ENCODE results near the gene MAP2K7. TPM values are rescaled to one million over a fixed set of nuclear protein-coding genes. Genes with fewer than 3 reads are reported as not detected.

MAP2K7 gene
- total and polyA plus RNA-seq, 11 donors = 11.6 to 35.5 (median 23.5) TPM

GRCh38 chr19:7899751-7900378, 3.8 kb upstream of the MAP2K7 start:
- Histone ChIP-seq H3K36me3 (no peaks in the 10 kb centered on the region), H3K4me3 (no peak overlapping the region), H3K27ac (no peak overlapping the region), H3K9me3 (no peaks in the 10 kb centered on the region), H3K27me3 (peaks cover 0 to 8% (median 0%) of the 10 kb centered on the region in 9 donors), H3K4me1 (peaks cover 0 to 17% (median 14%) of the 10 kb centered on the region in 12 donors)
- 84 to 90% (median 87%) methylated on average over 16 to 34 of the region's 34 CpGs for WGBS, 4 donors
- intact Hi-C loops (cut with DNase I) = loop anchor here in 5 of 10 donors (5.0 to 10.0 kb wide), 6 partner anchors 33 to 245 kb away; partner anchors contain the start of gene TRAPPC5 (in 1 of the 5)
- TF ChIP-seq CTCF (IDR thresholded peaks at IDR 0.05) (no peak), POLR2A (IDR thresholded peaks at IDR 0.05) (no peak)
- DNase-seq = peak in 1 of 5 donors; percentile 60
- ATAC-seq = no peak

GRCh38 chr19:7900401-7900870, 3.2 kb upstream of the MAP2K7 start:
- H3K36me3 ChIP-seq = no peaks in the 10 kb centered on the region
- TF ChIP-seq POLR2A (IDR thresholded peaks at IDR 0.05) (no peak), CTCF (IDR thresholded peaks at IDR 0.05) (no peak)
- H3K27ac ChIP-seq = no peak overlapping the region
- ATAC-seq (no peak), DNase-seq (no peak)
- peaks cover 0 to 2% (median 0%) of the 10 kb centered on the region in 9 donors for H3K27me3 ChIP-seq
- no peak overlapping the region for H3K4me3 ChIP-seq
- intact Hi-C loops (cut with DNase I) = loop anchor here in 5 of 10 donors (5.0 to 10.0 kb wide), 6 partner anchors 33 to 246 kb away; partner anchors contain the start of gene TRAPPC5 (in 1 of the 5)
- H3K4me1 ChIP-seq = peaks cover 0 to 22% (median 19%) of the 10 kb centered on the region in 12 donors
- WGBS, 4 donors = 80 to 87% (median 84%) methylated on average over 8 to 21 of the region's 21 CpGs
- H3K9me3 ChIP-seq = no peaks in the 10 kb centered on the region

- peaks cover 0 to 4% (median 0%) of the 10 kb centered on the region in 9 donors for H3K36me3 ChIP-seq
- no peak overlapping the region for H3K4me3 ChIP-seq
- ATAC-seq = no peak
- H3K27ac ChIP-seq = no peak overlapping the region
- 59 to 85% (median 75%) methylated on average over 3 of the region's 3 CpGs for WGBS, 4 donors
- no peaks in the 10 kb centered on the region for H3K9me3 ChIP-seq
- intact Hi-C loops (cut with DNase I) = loop anchor here in 5 of 10 donors (5.0 to 10.0 kb wide), 6 partner anchors 34 to 246 kb away; partner anchors contain the start of gene TRAPPC5 (in 1 of the 5)
- TF ChIP-seq CTCF (IDR thresholded peaks at IDR 0.05) (no peak), POLR2A (IDR thresholded peaks at IDR 0.05) (no peak)
- peaks cover 0 to 27% (median 22%) of the 10 kb centered on the region in 12 donors for H3K4me1 ChIP-seq
- DNase-seq = no peak
- no peaks in the 10 kb centered on the region for H3K27me3 ChIP-seq
These were observed 2.7 kb upstream of the MAP2K7 start for GRCh38 chr19:7900931-7901330.

GRCh38 chr19:7901337-7901736, 2.3 kb upstream of the MAP2K7 start:
- DNase-seq (no peak), ATAC-seq (no peak)
- TF ChIP-seq POLR2A (IDR thresholded peaks at IDR 0.05) = no peak
- TF ChIP-seq CTCF (IDR thresholded peaks at IDR 0.05) = no peak
- 88 to 95% (median 91%) methylated on average over 7 of the region's 7 CpGs for WGBS, 4 donors
- intact Hi-C loops (cut with DNase I) = loop anchor here in 5 of 10 donors (5.0 to 10.0 kb wide), 6 partner anchors 34 to 247 kb away; partner anchors contain the start of gene TRAPPC5 (in 1 of the 5)
- H3K27ac ChIP-seq = no peak overlapping the region
- peaks cover 0 to 8% (median 0%) of the 10 kb centered on the region in 9 donors for H3K36me3 ChIP-seq
- peaks cover 0 to 30% (median 22%) of the 10 kb centered on the region in 12 donors for H3K4me1 ChIP-seq
- no peak overlapping the region for H3K4me3 ChIP-seq
- H3K27me3 ChIP-seq = no peaks in the 10 kb centered on the region
- no peaks in the 10 kb centered on the region for H3K9me3 ChIP-seq
